CD4-positive, alpha-beta T cell treated with Interleukin-21 for 1 hour (primary cell): ENCODE measurements around the gene AOC2.
"Not testable (repeated sequence)": the region's sequence is repeated elsewhere in the genome, so short reads cannot be mapped to it uniquely, and the experiment has no call there.

ENCODE experiments used
- DNase-seq: peaks from one replicate; pipeline ENCODE4 v3.0.0-alpha.2; 2020

AOC2 gene

GRCh38 chr17:42855048-42855596 lies 10.7 kb downstream of the AOC2 start:
- no peak for DNase-seq

- not testable (repeated sequence) for DNase-seq
These were observed 11.7 kb downstream of the AOC2 start for GRCh38 chr17:42856093-42856492.

GRCh38 chr17:42856516-42856915 lies 12.1 kb downstream of the AOC2 start:
- not testable (repeated sequence) for DNase-seq

GRCh38 chr17:42857389-42857788 lies 13.0 kb downstream of the AOC2 start:
- DNase-seq: no peak

- no peak for DNase-seq
These were observed 21.3 kb downstream of the AOC2 start for GRCh38 chr17:42865638-42866094.

GRCh38 chr17:42866216-42866615 lies 21.8 kb downstream of the AOC2 start:
- DNase-seq: no peak

- DNase-seq: no peak
These were observed 22.5 kb downstream of the AOC2 start for GRCh38 chr17:42866631-42867575.

GRCh38 chr17:42867694-42868261 lies 23.4 kb downstream of the AOC2 start:
- DNase-seq: not testable (repeated sequence)

- no peak for DNase-seq
These were observed 24.0 kb downstream of the AOC2 start for GRCh38 chr17:42868338-42868737.

GRCh38 chr17:42871647-42872046 lies 27.3 kb downstream of the AOC2 start:
- no peak for DNase-seq

GRCh38 chr17:42872251-42872965 lies 28.0 kb downstream of the AOC2 start:
- no peak for DNase-seq

- DNase-seq: no peak
These were observed 28.9 kb downstream of the AOC2 start for GRCh38 chr17:42873315-42873714.

GRCh38 chr17:42873932-42874695 lies 29.7 kb downstream of the AOC2 start:
- not testable (repeated sequence) for DNase-seq

- DNase-seq: no peak
These were observed 32.7 kb downstream of the AOC2 start for GRCh38 chr17:42877037-42877436.

GRCh38 chr17:42878123-42878880 lies 33.9 kb downstream of the AOC2 start:
- no peak for DNase-seq

GRCh38 chr17:42878924-42879595 lies 34.7 kb downstream of the AOC2 start:
- DNase-seq: no peak

- no peak for DNase-seq
These were observed 35.2 kb downstream of the AOC2 start for GRCh38 chr17:42879596-42879985.

GRCh38 chr17:42880776-42881310 lies 36.5 kb downstream of the AOC2 start:
- DNase-seq: no peak

GRCh38 chr17:42881706-42882105 lies 37.3 kb downstream of the AOC2 start:
- DNase-seq: not testable (repeated sequence)

GRCh38 chr17:42882166-42882565 lies 37.8 kb downstream of the AOC2 start:
- DNase-seq: no peak
